Activated T-cell treated with anti-CD3 and anti-CD28 coated beads, Interleukin-2, amount 50 U/mL, for 72 hours (primary cell): Measurements from ENCODE around the gene SNX19. TPM values are rescaled to one million over a fixed set of nuclear protein-coding genes. Genes with fewer than 3 reads are reported as not detected.

Source experiments
- ATAC-seq, 2 donors: fragments of 150-1000 bp; cut with Tn5 transposase; replicated peaks in 1 of 2; 2 replicates each; pipeline ENCODE4 v1.10.0; 2021; ENCODE audit warnings: moderate library complexity in 2 of 2, mild to moderate bottlenecking in 1 of 2
- DNase-seq, 2 donors: peaks; one replicate each; pipeline ENCODE4 v3.0.0; 2021 to 2022; ENCODE audit warnings: mixed read lengths in 1 of 2
- H3K27ac Mint-ChIP-seq: one replicate; pipeline ENCODE4 v1.8.0; 2022; ENCODE audit warnings: mild to moderate bottlenecking, moderate library complexity, mixed read lengths
- H3K27me3 Mint-ChIP-seq: one replicate; pipeline ENCODE4 v1.8.0; 2022; ENCODE audit warnings: low read depth, mixed read lengths
- H3K36me3 Mint-ChIP-seq, 2 donors: one replicate each; pipeline ENCODE4 v1.8.0; 2022; ENCODE audit warnings: mixed read lengths in 2 of 2, mild to moderate bottlenecking in 1 of 2; ENCODE audit not compliant: insufficient read depth in 2 of 2
- H3K4me1 Mint-ChIP-seq: one replicate; pipeline ENCODE4 v1.8.0; 2022; ENCODE audit warnings: low read depth, mixed read lengths
- H3K4me3 Mint-ChIP-seq, 2 donors: one replicate each; pipeline ENCODE4 v1.8.0; 2022; ENCODE audit warnings: mild to moderate bottlenecking in 2 of 2, mixed read lengths in 2 of 2, moderate library complexity in 2 of 2
- H3K9me3 Mint-ChIP-seq, 2 donors: one replicate each; pipeline ENCODE4 v1.8.0; 2022; ENCODE audit warnings: mixed read lengths in 2 of 2
- total RNA-seq, 2 donors: library from RNA; stranded (reverse); gene quantifications; one replicate each; pipeline ENCODE4 v1.2.3, GENCODE V29; 2022

SNX19 gene
- total RNA-seq, 2 donors from 2014 or later: 29.5 to 37.1 TPM

DNA sequence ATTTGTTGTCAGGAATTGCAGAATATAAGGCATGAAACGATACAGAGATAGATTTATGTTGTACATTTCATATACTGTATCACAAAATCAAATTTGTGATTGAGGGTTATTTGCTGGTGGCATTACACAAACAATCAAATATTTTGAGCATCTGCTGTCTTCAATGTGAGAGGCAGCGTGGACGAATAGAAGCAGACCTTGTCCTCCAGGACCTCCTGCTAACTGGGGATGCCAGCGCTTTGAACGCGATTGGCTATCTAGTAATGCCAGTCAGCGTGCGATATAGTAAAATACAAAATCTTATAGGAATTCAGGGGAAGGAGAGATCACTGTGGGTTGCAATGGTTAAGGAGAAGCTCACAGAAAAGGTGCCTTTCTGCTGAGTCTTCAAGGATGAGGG lies 631 bp upstream of the SNX19 start:
- Mint-ChIP-seq H3K36me3 (peaks cover 3 to 10% of the 10 kb centered on the region in 2 donors), H3K4me1 (peaks cover 18% of the 10 kb centered on the region), H3K4me3 (peak overlapping the region; percentile 84 to 91), H3K27ac (peak overlapping the region; percentile 78), H3K27me3 (peaks cover 11% of the 10 kb centered on the region), H3K9me3 (peaks cover 1 to 5% of the 10 kb centered on the region in 2 donors)
- no peak for DNase-seq
- no peak for ATAC-seq

- Mint-ChIP-seq H3K27ac (peak overlapping the region; percentile 78), H3K36me3 (peaks cover 3 to 10% of the 10 kb centered on the region in 2 donors), H3K9me3 (peaks cover 1 to 5% of the 10 kb centered on the region in 2 donors), H3K4me1 (peaks cover 18% of the 10 kb centered on the region), H3K4me3 (peak overlapping the region; percentile 84 to 91), H3K27me3 (peaks cover under 1% of the 10 kb centered on the region)
- no peak for DNase-seq
- ATAC-seq: no peak
These were observed 559 bp downstream of the SNX19 start for GRCh38 chr11:130915603-130916237.

GRCh38 chr11:130913268-130913667 lies 3.0 kb downstream of the SNX19 start:
- peaks cover 7 to 14% of the 10 kb centered on the region in 2 donors for H3K36me3 Mint-ChIP-seq
- peaks cover 1 to 5% of the 10 kb centered on the region in 2 donors for H3K9me3 Mint-ChIP-seq
- H3K27me3 Mint-ChIP-seq: no peaks in the 10 kb centered on the region
- ATAC-seq: no peak
- H3K4me1 Mint-ChIP-seq: peaks cover 33% of the 10 kb centered on the region
- peak overlapping the region in 1 of 2 donors; percentile 6 for H3K4me3 Mint-ChIP-seq
- no peak for DNase-seq
- no peak overlapping the region for H3K27ac Mint-ChIP-seq

GRCh38 chr11:130912552-130912951 lies 3.7 kb downstream of the SNX19 start:
- peaks cover 7 to 17% of the 10 kb centered on the region in 2 donors for H3K36me3 Mint-ChIP-seq
- peaks cover 33% of the 10 kb centered on the region for H3K4me1 Mint-ChIP-seq
- ATAC-seq: no peak
- H3K27ac Mint-ChIP-seq: no peak overlapping the region
- no peak overlapping the region for H3K4me3 Mint-ChIP-seq
- H3K27me3 Mint-ChIP-seq: no peaks in the 10 kb centered on the region
- DNase-seq: no peak
- peaks cover 1 to 5% of the 10 kb centered on the region in 2 donors for H3K9me3 Mint-ChIP-seq

GRCh38 chr11:130911306-130911705 lies 5.0 kb downstream of the SNX19 start:
- no peaks in the 10 kb centered on the region for H3K27me3 Mint-ChIP-seq
- no peak for DNase-seq
- H3K27ac Mint-ChIP-seq: no peak overlapping the region
- H3K4me3 Mint-ChIP-seq: no peak overlapping the region
- ATAC-seq: no peak
- peaks cover 11 to 20% of the 10 kb centered on the region in 2 donors for H3K36me3 Mint-ChIP-seq
- H3K9me3 Mint-ChIP-seq: peaks cover 1 to 5% of the 10 kb centered on the region in 2 donors
- H3K4me1 Mint-ChIP-seq: peaks cover 30% of the 10 kb centered on the region

- H3K4me3 Mint-ChIP-seq: no peak overlapping the region
- peaks cover 1 to 5% of the 10 kb centered on the region in 2 donors for H3K9me3 Mint-ChIP-seq
- ATAC-seq (no peak), DNase-seq (no peak)
- H3K36me3 Mint-ChIP-seq: peaks cover 18% of the 10 kb centered on the region in 2 donors
- peaks cover 26% of the 10 kb centered on the region for H3K4me1 Mint-ChIP-seq
- peak overlapping the region; percentile 20 for H3K27ac Mint-ChIP-seq
- H3K27me3 Mint-ChIP-seq: no peaks in the 10 kb centered on the region
These were observed 6.6 kb downstream of the SNX19 start for GRCh38 chr11:130909650-130910049.

- DNase-seq (no peak), ATAC-seq (no peak)
- Mint-ChIP-seq H3K9me3 (peaks cover 0 to 5% of the 10 kb centered on the region in 2 donors), H3K4me1 (peaks cover 20% of the 10 kb centered on the region), H3K36me3 (peaks cover 20% of the 10 kb centered on the region in 2 donors), H3K27me3 (no peaks in the 10 kb centered on the region), H3K27ac (peak overlapping the region; percentile 20), H3K4me3 (no peak overlapping the region)
These were observed 7.3 kb downstream of the SNX19 start for GRCh38 chr11:130908770-130909625.

DNA sequence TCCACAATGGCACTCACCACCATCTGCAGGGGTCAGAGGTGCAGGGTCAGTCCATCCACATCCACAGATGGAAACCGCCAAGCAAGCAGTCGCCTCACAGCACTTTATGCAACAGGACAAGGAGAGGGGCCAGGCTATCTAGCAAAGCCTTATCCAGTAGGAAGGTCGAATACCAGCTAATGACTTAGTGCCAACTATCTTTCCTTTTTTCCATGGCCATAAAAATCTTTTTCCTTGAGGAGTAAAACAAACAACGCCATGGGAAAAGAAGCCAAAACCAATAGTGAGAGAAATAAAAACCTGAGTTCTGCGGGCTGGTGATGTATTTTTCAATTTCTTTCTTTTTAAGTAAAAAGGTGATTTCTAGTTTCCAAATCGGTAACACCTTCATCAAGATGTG lies 8.2 kb downstream of the SNX19 start:
- no peak for DNase-seq
- ATAC-seq: no peak
- H3K4me1 Mint-ChIP-seq: peaks cover 19% of the 10 kb centered on the region
- H3K36me3 Mint-ChIP-seq: peaks cover 16 to 19% of the 10 kb centered on the region in 2 donors
- peaks cover 0 to 3% of the 10 kb centered on the region in 2 donors for H3K9me3 Mint-ChIP-seq
- H3K27me3 Mint-ChIP-seq: no peaks in the 10 kb centered on the region
- peak overlapping the region; percentile 30 for H3K27ac Mint-ChIP-seq
- H3K4me3 Mint-ChIP-seq: no peak overlapping the region

DNA sequence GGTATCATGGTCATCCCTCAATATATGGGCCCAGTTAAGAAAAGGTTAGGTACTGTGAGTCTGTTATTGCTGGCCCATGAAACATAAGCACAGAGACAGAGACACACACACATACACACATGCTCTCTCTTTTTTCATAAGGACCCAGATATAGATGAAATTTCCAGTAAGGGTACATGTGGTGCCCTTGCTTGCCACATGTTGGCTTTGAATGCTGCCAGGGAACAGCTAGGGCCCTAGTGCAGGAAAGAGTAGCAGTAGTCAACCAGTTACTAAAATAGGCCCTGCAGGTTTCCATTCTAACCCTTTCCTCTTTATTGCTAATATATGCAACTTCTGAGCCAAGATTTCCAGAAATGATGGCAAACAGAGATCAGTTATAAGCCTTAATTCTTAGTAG lies 9.1 kb downstream of the SNX19 start:
- Mint-ChIP-seq H3K36me3 (peaks cover 16 to 17% of the 10 kb centered on the region in 2 donors), H3K4me1 (peaks cover 19% of the 10 kb centered on the region)
- ATAC-seq: no peak

GRCh38 chr11:130906616-130907015 lies 9.7 kb downstream of the SNX19 start:
- no peak for ATAC-seq
- peaks cover 16 to 17% of the 10 kb centered on the region in 2 donors for H3K36me3 Mint-ChIP-seq
- no peak for DNase-seq
- H3K9me3 Mint-ChIP-seq: no peaks in the 10 kb centered on the region
- no peak overlapping the region for H3K27ac Mint-ChIP-seq
- H3K27me3 Mint-ChIP-seq: no peaks in the 10 kb centered on the region
- no peak overlapping the region for H3K4me3 Mint-ChIP-seq
- peaks cover 19% of the 10 kb centered on the region for H3K4me1 Mint-ChIP-seq

More for the DNA sequence above, 9.1 kb downstream of the SNX19 start:
- Mint-ChIP-seq H3K9me3 (peaks cover 0 to under 1% of the 10 kb centered on the region in 2 donors), H3K27ac (peak overlapping the region; percentile 3), H3K4me3 (no peak overlapping the region), H3K27me3 (no peaks in the 10 kb centered on the region)
- DNase-seq: no peak

DNA sequence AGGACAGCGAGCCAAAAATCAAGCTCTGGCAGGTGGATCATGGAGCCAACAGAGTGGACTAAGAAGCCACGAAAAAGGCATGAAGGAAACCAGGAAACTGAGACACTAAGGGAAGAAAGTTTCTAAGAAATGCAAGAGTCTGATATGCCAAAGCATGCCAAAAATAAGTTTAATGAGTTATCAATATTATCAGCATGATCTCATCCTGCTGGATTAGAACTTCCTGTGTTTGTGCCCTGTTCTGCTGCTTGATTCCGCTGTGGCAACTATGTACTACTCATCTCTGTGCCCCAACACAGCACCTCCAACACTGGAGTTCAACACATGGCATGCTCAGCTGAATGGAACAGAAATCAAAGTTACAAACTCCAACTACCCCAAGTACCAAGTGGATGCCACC lies 10.8 kb downstream of the SNX19 start:
- ATAC-seq (no peak), DNase-seq (no peak)
- Mint-ChIP-seq H3K4me3 (no peak overlapping the region), H3K27ac (no peak overlapping the region), H3K27me3 (no peaks in the 10 kb centered on the region), H3K36me3 (peaks cover 17 to 19% of the 10 kb centered on the region in 2 donors), H3K9me3 (no peaks in the 10 kb centered on the region), H3K4me1 (peaks cover 17% of the 10 kb centered on the region)

- H3K9me3 Mint-ChIP-seq: no peaks in the 10 kb centered on the region
- DNase-seq (no peak), ATAC-seq (no peak)
- peaks cover 15 to 17% of the 10 kb centered on the region in 2 donors for H3K36me3 Mint-ChIP-seq
- no peaks in the 10 kb centered on the region for H3K27me3 Mint-ChIP-seq
- no peak overlapping the region for H3K4me3 Mint-ChIP-seq
- H3K27ac Mint-ChIP-seq: no peak overlapping the region
- H3K4me1 Mint-ChIP-seq: peaks cover 6% of the 10 kb centered on the region
These were observed 11.9 kb downstream of the SNX19 start for GRCh38 chr11:130904380-130904779.

GRCh38 chr11:130902380-130902779 lies 13.9 kb downstream of the SNX19 start:
- Mint-ChIP-seq H3K9me3 (no peaks in the 10 kb centered on the region), H3K4me1 (peaks cover 4% of the 10 kb centered on the region), H3K36me3 (peaks cover 11 to 21% of the 10 kb centered on the region in 2 donors), H3K4me3 (no peak overlapping the region), H3K27me3 (no peaks in the 10 kb centered on the region), H3K27ac (peak overlapping the region; percentile 22)
- DNase-seq: no peak
- ATAC-seq: no peak
